WERI-Rb-1 (cell line): Measurements from ENCODE around the gene WWOX.

Experiments used
- DNase-seq: peaks from one replicate; pipeline ENCODE4 v3.0.0-alpha.2; 2020
- H3K27ac ChIP-seq: fragments of 250-450 bp; sonication (Bioruptor Pico); 2 replicates; pipeline ENCODE4 v1.5.1; 2020; ENCODE audit warnings: mild to moderate bottlenecking, moderate library complexity
- H3K27me3 ChIP-seq: fragments of 250-450 bp; sonication (Bioruptor Pico); 2 replicates; pipeline ENCODE4 v1.5.1; 2021; ENCODE audit warnings: mild to moderate bottlenecking, low read depth, moderate library complexity; ENCODE audit not compliant: insufficient read depth, severe bottlenecking
- H3K36me3 ChIP-seq: fragments of 250-450 bp; sonication (Bioruptor Pico); 2 replicates; pipeline ENCODE4 v1.5.1; 2020; ENCODE audit warnings: mild to moderate bottlenecking, moderate library complexity
- H3K4me3 ChIP-seq: 2 replicates; pipeline ENCODE4 v1.5.1; 2011; ENCODE audit warnings: low read depth, mild to moderate bottlenecking, control low read depth, low read length
- H3K9me3 ChIP-seq: fragments of 250-450 bp; sonication (Bioruptor Pico); 2 replicates; pipeline ENCODE4 v1.5.1; 2021; ENCODE audit warnings: mild to moderate bottlenecking, moderate library complexity; ENCODE audit not compliant: severe bottlenecking
- CTCF ChIP-seq: IDR thresholded peaks from 2 replicates; pipeline ENCODE4 v1.5.1; 2011; ENCODE audit warnings: low read depth, mild to moderate bottlenecking, control low read depth, inconsistent platforms, low read length

The WWOX gene

GRCh38 chr16:78463591-78463990, 364.1 kb downstream of the WWOX start:
- no peaks in the 10 kb centered on the region for H3K9me3 ChIP-seq
- no peak overlapping the region for H3K4me3 ChIP-seq
- no peak for DNase-seq
- no peak overlapping the region for H3K27ac ChIP-seq
- H3K27me3 ChIP-seq: no peaks in the 10 kb centered on the region
- H3K36me3 ChIP-seq: no peaks in the 10 kb centered on the region
- TF ChIP-seq CTCF: no peak

GRCh38 chr16:78464833-78465232, 365.4 kb downstream of the WWOX start:
- H3K27me3 ChIP-seq: no peaks in the 10 kb centered on the region
- no peaks in the 10 kb centered on the region for H3K36me3 ChIP-seq
- no peak for DNase-seq
- H3K27ac ChIP-seq: no peak overlapping the region
- no peaks in the 10 kb centered on the region for H3K9me3 ChIP-seq
- no peak for TF ChIP-seq CTCF
- H3K4me3 ChIP-seq: no peak overlapping the region

- no peak for DNase-seq
- Histone ChIP-seq H3K4me3 (no peak overlapping the region), H3K27ac (no peak overlapping the region), H3K36me3 (no peaks in the 10 kb centered on the region), H3K9me3 (no peaks in the 10 kb centered on the region), H3K27me3 (no peaks in the 10 kb centered on the region)
- TF ChIP-seq CTCF: no peak
Observed at GRCh38 chr16:78465730-78466129, 366.3 kb downstream of the WWOX start.

- no peak for TF ChIP-seq CTCF
- no peak for DNase-seq
- Histone ChIP-seq H3K27me3 (no peaks in the 10 kb centered on the region), H3K4me3 (no peak overlapping the region), H3K36me3 (no peaks in the 10 kb centered on the region), H3K27ac (no peak overlapping the region), H3K9me3 (no peaks in the 10 kb centered on the region)
Observed at GRCh38 chr16:78469787-78470186, 370.3 kb downstream of the WWOX start.

- no peak for DNase-seq
- no peak overlapping the region for H3K27ac ChIP-seq
- no peak for TF ChIP-seq CTCF
- H3K9me3 ChIP-seq: no peaks in the 10 kb centered on the region
- H3K27me3 ChIP-seq: no peaks in the 10 kb centered on the region
- H3K4me3 ChIP-seq: no peak overlapping the region
- H3K36me3 ChIP-seq: no peaks in the 10 kb centered on the region
Observed at GRCh38 chr16:78473031-78473699, 373.7 kb downstream of the WWOX start.

- no peak for DNase-seq
- TF ChIP-seq CTCF: no peak
- H3K4me3 ChIP-seq: no peak overlapping the region
- no peaks in the 10 kb centered on the region for H3K9me3 ChIP-seq
- H3K36me3 ChIP-seq: no peaks in the 10 kb centered on the region
- H3K27me3 ChIP-seq: no peaks in the 10 kb centered on the region
- no peak overlapping the region for H3K27ac ChIP-seq
Observed at GRCh38 chr16:78474762-78475161, 375.3 kb downstream of the WWOX start.
